OCI-LY1 (cell line): ENCODE data around the gene MAP1LC3C.

Experiments
- H2AFZ ChIP-seq: fragments of 200-600 bp; sonication (generic), shearing (Covaris generic); 2 replicates; pipeline ENCODE4 v1.6.0; 2014; ENCODE audit warnings: antibody characterized with exemption, mild to moderate bottlenecking, low read length
- H3F3A ChIP-seq: fragments of 200-600 bp; sonication (generic), shearing (Covaris generic); 2 replicates; pipeline ENCODE4 v1.6.0; 2014; ENCODE audit warnings: mild to moderate bottlenecking, antibody characterized with exemption, low read length, moderate library complexity; ENCODE audit not compliant: insufficient read depth
- H3K27ac ChIP-seq: fragments of 200-600 bp; sonication (generic); 2 replicates; pipeline ENCODE4 v1.5.1; 2014; ENCODE audit warnings: low read length, mixed run types, mild to moderate bottlenecking, low read depth; ENCODE audit not compliant: poor library complexity, severe bottlenecking
- H3K27me3 ChIP-seq: fragments of 200-600 bp; sonication (generic); 2 replicates; pipeline ENCODE4 v1.6.0; 2014; ENCODE audit warnings: antibody characterized with exemption, mild to moderate bottlenecking, low read length, moderate library complexity; ENCODE audit not compliant: insufficient read depth
- H3K36me3 ChIP-seq: fragments of 200-600 bp; sonication (generic); 2 replicates; pipeline ENCODE4 v1.6.1; 2014; ENCODE audit warnings: mild to moderate bottlenecking, antibody characterized with exemption, low read length, moderate library complexity, mixed read lengths; ENCODE audit not compliant: insufficient read depth
- H3K4me1 ChIP-seq: fragments of 200-600 bp; sonication (generic); 2 replicates; pipeline ENCODE4 v1.5.1; 2014; ENCODE audit warnings: mild to moderate bottlenecking, low read length, moderate library complexity; ENCODE audit not compliant: insufficient read depth, severe bottlenecking
- H3K4me2 ChIP-seq: fragments of 200-600 bp; sonication (generic), shearing (Covaris generic); 2 replicates; pipeline ENCODE4 v1.6.1; 2014; ENCODE audit warnings: low read length
- H3K4me3 ChIP-seq: fragments of 200-600 bp; sonication (generic); 2 replicates; pipeline ENCODE4 v1.5.1; 2014; ENCODE audit warnings: low read length, low read depth, mild to moderate bottlenecking, mixed read lengths; ENCODE audit not compliant: poor library complexity, severe bottlenecking
- H3K79me2 ChIP-seq: fragments of 200-600 bp; shearing (Covaris generic); 2 replicates; pipeline ENCODE4 v1.6.1; 2016; ENCODE audit warnings: mixed run types, low read length, mixed read lengths; ENCODE audit not compliant: insufficient read depth
- H3K9ac ChIP-seq: fragments of 200-600 bp; sonication (generic), shearing (Covaris generic); 2 replicates; pipeline ENCODE4 v1.6.1; 2014; ENCODE audit warnings: mild to moderate bottlenecking, low read length, mixed read lengths
- H3K9me2 ChIP-seq: fragments of 200-600 bp; sonication (generic), shearing (Covaris generic); 2 replicates; pipeline ENCODE4 v1.6.1; 2014; ENCODE audit warnings: low read depth, mild to moderate bottlenecking, low read length, mixed read lengths
- H3K9me3 ChIP-seq: fragments of 200-600 bp; shearing (Covaris generic); 2 replicates; pipeline ENCODE4 v1.6.1; 2014; ENCODE audit warnings: low read length, mixed read lengths
- H4K20me1 ChIP-seq: fragments of 200-600 bp; sonication (generic), shearing (Covaris generic); 2 replicates; pipeline ENCODE4 v1.6.0; 2016; ENCODE audit warnings: mild to moderate bottlenecking, low read length; ENCODE audit not compliant: insufficient read depth
- CTCF ChIP-seq: fragments of 200-600 bp; sonication (generic), shearing (Covaris generic); IDR thresholded peaks from 2 replicates; pipeline ENCODE4 v1.5.1; 2017; ENCODE audit warnings: mild to moderate bottlenecking, antibody characterized with exemption, low read length, moderate library complexity, mixed read lengths
- EZH2 ChIP-seq: fragments of 200-600 bp; sonication (generic), shearing (Covaris generic); IDR thresholded peaks from 2 replicates; pipeline ENCODE4 v1.8.0; 2017; ENCODE audit warnings: borderline replicate concordance, mixed run types, mild to moderate bottlenecking, antibody characterized with exemption, low read length, moderate library complexity, mixed read lengths

The MAP1LC3C gene

GRCh38 chr1:241962153-241962552, 36.7 kb downstream of the MAP1LC3C start:
- no peak for TF ChIP-seq EZH2
- TF ChIP-seq CTCF: no peak
- Histone ChIP-seq H3K36me3 (no peaks in the 10 kb centered on the region), H3K4me3 (no peak overlapping the region), H3K4me1 (no peaks in the 10 kb centered on the region), H3K79me2 (no peaks in the 10 kb centered on the region), H3K27me3 (no peaks in the 10 kb centered on the region), H3F3A (no peaks in the 10 kb centered on the region), H3K4me2 (no peak overlapping the region), H2AFZ (no peak overlapping the region), H3K9me2 (no peaks in the 10 kb centered on the region), H4K20me1 (no peaks in the 10 kb centered on the region), H3K9ac (no peak overlapping the region), H3K9me3 (no peaks in the 10 kb centered on the region), H3K27ac (no peak overlapping the region)

- Histone ChIP-seq H3K9me3 (no peaks in the 10 kb centered on the region), H3F3A (no peaks in the 10 kb centered on the region), H4K20me1 (no peaks in the 10 kb centered on the region), H3K9me2 (no peaks in the 10 kb centered on the region), H3K9ac (no peak within 1 kb of the TSS), H3K4me1 (no peaks in the 10 kb centered on the region), H3K79me2 (no peaks in the 10 kb centered on the region), H3K4me2 (no peak within 1 kb of the TSS), H2AFZ (no peak within 1 kb of the TSS), H3K27ac (no peak within 1 kb of the TSS), H3K36me3 (no peaks in the 10 kb centered on the region), H3K4me3 (no peak within 1 kb of the TSS), H3K27me3 (no peaks in the 10 kb centered on the region)
- TF ChIP-seq EZH2: no peak
- no peak for TF ChIP-seq CTCF
Measured at GRCh38 chr1:241957692-241958494, 41.0 kb downstream of the MAP1LC3C start, which contains the start of gene BECN2. BECN2 (plus strand) TSS chr1:241957767; CDS start chr1:241957767, 0 bp downstream.

GRCh38 chr1:241950390-241950789, 48.5 kb downstream of the MAP1LC3C start:
- H3K79me2 ChIP-seq: no peaks in the 10 kb centered on the region

More at GRCh38 chr1:241950390-241950789, 48.5 kb downstream of the MAP1LC3C start:
- no peaks in the 10 kb centered on the region for H3K27me3 ChIP-seq
- no peak overlapping the region for H3K9ac ChIP-seq
- TF ChIP-seq EZH2: no peak
- no peak for TF ChIP-seq CTCF
- H3F3A ChIP-seq: no peaks in the 10 kb centered on the region
- no peaks in the 10 kb centered on the region for H3K9me3 ChIP-seq
- H3K4me2 ChIP-seq: no peak overlapping the region
- no peaks in the 10 kb centered on the region for H4K20me1 ChIP-seq
- H3K36me3 ChIP-seq: no peaks in the 10 kb centered on the region
- no peaks in the 10 kb centered on the region for H3K9me2 ChIP-seq
- H3K4me3 ChIP-seq: no peak overlapping the region
- H3K4me1 ChIP-seq: no peaks in the 10 kb centered on the region
- H2AFZ ChIP-seq: no peak overlapping the region
- H3K27ac ChIP-seq: no peak overlapping the region
